Measurements from ENCODE around the gene MAML3. TPM values are rescaled to one million over a fixed set of nuclear protein-coding genes. Genes with fewer than 3 reads are reported as not detected.

MAML3 gene
- total and polyA plus RNA-seq, 2 of the 13 experiments (the other 11 are each of a cell fraction or from before 2014, with no cell fraction given), result 0.05 to 0.13 TPM

- TF ChIP-seq FOXK1 (CRISPR knock-in tag; IDR thresholded peaks at IDR 0.05; ENCODE audit: borderline replicate concordance, low read depth) (peak; percentile 78; the same call in 1 of the 2 replicates), FOXA1 (IDR thresholded peaks at IDR 0.05) (no peak), FOXA1 (CRISPR knock-in tag; IDR thresholded peaks at IDR 0.05) (peak; percentile 68; the same call in 1 of the 2 replicates), CBX5 (CRISPR knock-in tag; IDR thresholded peaks at IDR 0.05; ENCODE audit: borderline replicate concordance) (peak; percentile 77; the same call in 1 of the 2 replicates), TEAD3 (CRISPR knock-in tag; optimal IDR thresholded peaks at IDR 0.05; ENCODE audit: borderline replicate concordance) (no peak), GMEB1 (CRISPR knock-in tag; IDR thresholded peaks at IDR 0.05; ENCODE audit: borderline replicate concordance) (peak; percentile 35; the same call in 1 of the 2 replicates), ARNT2 (CRISPR knock-in tag; IDR thresholded peaks at IDR 0.05; ENCODE audit: low read depth) (no peak), ZNF772 (CRISPR knock-in tag; IDR thresholded peaks at IDR 0.05) (no peak), ZNF704 (CRISPR knock-in tag; IDR thresholded peaks at IDR 0.05; ENCODE audit: borderline replicate concordance) (no peak), MEF2D (CRISPR knock-in tag; IDR thresholded peaks at IDR 0.05) (peak; percentile 79), FIP1L1 (IDR thresholded peaks at IDR 0.05; ENCODE audit: borderline replicate concordance, insufficient read depth, low read depth, low read length) (no peak), AKAP8 (CRISPR knock-in tag; IDR thresholded peaks at IDR 0.05) (no peak), MED8 (CRISPR knock-in tag; IDR thresholded peaks at IDR 0.05; ENCODE audit: insufficient replicate concordance) (peak; percentile 78), SSRP1 (CRISPR knock-in tag; IDR thresholded peaks at IDR 0.05) (no peak), HDAC1 (CRISPR knock-in tag; IDR thresholded peaks at IDR 0.05) (peak; percentile 84), ZBTB7A (CRISPR knock-in tag; IDR thresholded peaks at IDR 0.05) (no peak), POLR2AphosphoS5 (IDR thresholded peaks at IDR 0.05; ENCODE audit: low read depth, low read length) (peak; percentile 69), CREBL2 (CRISPR knock-in tag; IDR thresholded peaks at IDR 0.05; ENCODE audit: borderline replicate concordance) (no peak), ZBTB1 (CRISPR knock-in tag; IDR thresholded peaks at IDR 0.05; ENCODE audit: borderline replicate concordance) (no peak), ZNF543 (CRISPR knock-in tag; IDR thresholded peaks at IDR 0.05) (no peak), THAP7 (CRISPR knock-in tag; IDR thresholded peaks at IDR 0.05) (no peak), NR2F6 (IDR thresholded peaks at IDR 0.05) (peak; percentile 89), NR2F6 (CRISPR knock-in tag; IDR thresholded peaks at IDR 0.05) (peak; percentile 90), ARID5B (CRISPR knock-in tag; IDR thresholded peaks at IDR 0.05) (peak; percentile 96)
Observed at GRCh38 chr4:139689093-139689722, 464.8 kb downstream of the MAML3 start (continued).

Measured in HepG2 (cell line).